H9 (cell line): ENCODE data around the gene ATP8A2. TPM values are rescaled to one million over a fixed set of nuclear protein-coding genes. Genes with fewer than 3 reads are reported as not detected.

Experiments used
- DNase-seq: peaks from one replicate; pipeline ENCODE4 v3.0.0-alpha.2; 2017
- H2AFZ ChIP-seq: one replicate; pipeline ENCODE4 v1.6.1; 2013; ENCODE audit warnings: mild to moderate bottlenecking, low read length, control low read depth, moderate library complexity
- H2AK5ac ChIP-seq: 2 replicates; pipeline ENCODE4 v1.6.1; 2013; ENCODE audit warnings: low read length, control low read depth, mixed read lengths; ENCODE audit not compliant: insufficient read length
- H2BK120ac ChIP-seq: one replicate; pipeline ENCODE4 v1.6.1; 2013; ENCODE audit warnings: low read depth, mild to moderate bottlenecking, low read length, control low read depth, inconsistent platforms; ENCODE audit not compliant: poor library complexity, severe bottlenecking
- H2BK12ac ChIP-seq: 2 replicates; pipeline ENCODE4 v1.6.1; 2013; ENCODE audit warnings: low read length, control low read depth, mixed read lengths, low read depth; ENCODE audit not compliant: insufficient read length
- H2BK15ac ChIP-seq: 2 replicates; pipeline ENCODE4 v1.6.1; 2013; ENCODE audit warnings: low read depth, low read length, control low read depth
- H2BK20ac ChIP-seq: one replicate; pipeline ENCODE4 v1.6.1; 2013; ENCODE audit warnings: low read depth, mild to moderate bottlenecking, low read length, control low read depth, inconsistent platforms; ENCODE audit not compliant: poor library complexity, severe bottlenecking
- H2BK5ac ChIP-seq: 2 replicates; pipeline ENCODE4 v1.6.1; 2013; ENCODE audit warnings: low read length, control low read depth, mixed read lengths; ENCODE audit not compliant: insufficient read length
- H3K14ac ChIP-seq: 2 replicates; pipeline ENCODE4 v1.6.1; 2013; ENCODE audit warnings: low read length, control low read depth; ENCODE audit not compliant: insufficient read depth
- H3K18ac ChIP-seq: 2 replicates; pipeline ENCODE4 v1.6.1; 2013; ENCODE audit warnings: low read depth, mild to moderate bottlenecking, mixed read lengths, low read length, control low read depth; ENCODE audit not compliant: insufficient read length
- H3K23ac ChIP-seq: 2 replicates; pipeline ENCODE4 v1.6.1; 2013; ENCODE audit warnings: low read length, control low read depth, mixed read lengths, low read depth; ENCODE audit not compliant: insufficient read length
- H3K23me2 ChIP-seq: 2 replicates; pipeline ENCODE4 v1.6.1; 2013; ENCODE audit warnings: low read depth, mild to moderate bottlenecking, mixed read lengths, low read length, control low read depth; ENCODE audit not compliant: insufficient read length, poor library complexity, severe bottlenecking
- H3K27ac ChIP-seq: 2 replicates; pipeline ENCODE4 v1.5.1; 2013; ENCODE audit warnings: low read length, control low read depth, mixed read lengths, low read depth; ENCODE audit not compliant: insufficient read length
- H3K27me3 ChIP-seq: 2 replicates; pipeline ENCODE4 v1.6.1; 2013; ENCODE audit warnings: low read length, control low read depth, inconsistent platforms; ENCODE audit not compliant: insufficient read depth
- H3K4ac ChIP-seq: 2 replicates; pipeline ENCODE4 v1.6.1; 2013; ENCODE audit warnings: low read depth, mild to moderate bottlenecking, control low read depth, inconsistent platforms, low read length, moderate library complexity
- H3K4me1 ChIP-seq: 2 replicates; pipeline ENCODE4 v1.6.1; 2013; ENCODE audit warnings: low read length, control low read depth, inconsistent platforms; ENCODE audit not compliant: insufficient read depth
- H3K4me2 ChIP-seq: 2 replicates; pipeline ENCODE4 v1.6.1; 2013; ENCODE audit warnings: low read length, control low read depth, mixed read lengths; ENCODE audit not compliant: insufficient read length, insufficient read depth
- H3K56ac ChIP-seq: 2 replicates; pipeline ENCODE4 v1.6.1; 2013; ENCODE audit warnings: low read depth, mild to moderate bottlenecking, mixed read lengths, low read length, control low read depth; ENCODE audit not compliant: insufficient read length
- H3K79me1 ChIP-seq: 2 replicates; pipeline ENCODE4 v1.6.1; 2013; ENCODE audit warnings: low read depth, mild to moderate bottlenecking, moderate library complexity, low read length, control low read depth, inconsistent platforms; ENCODE audit not compliant: insufficient read depth, poor library complexity, severe bottlenecking
- H3K79me2 ChIP-seq: 2 replicates; pipeline ENCODE4 v1.6.1; 2013; ENCODE audit warnings: low read length, control low read depth, inconsistent platforms; ENCODE audit not compliant: insufficient read depth
- H3K9ac ChIP-seq: 2 replicates; pipeline ENCODE4 v1.6.1; 2013; ENCODE audit warnings: low read length, control low read depth, mixed read lengths; ENCODE audit not compliant: insufficient read length; ENCODE audit errors: extremely low read depth
- H3K9me3 ChIP-seq: one replicate; pipeline ENCODE4 v1.6.1; 2013; ENCODE audit warnings: low read depth, low read length, inconsistent platforms; ENCODE audit not compliant: control insufficient read depth
- H3T11ph ChIP-seq: one replicate; pipeline ENCODE4 v1.6.1; 2013; ENCODE audit warnings: mild to moderate bottlenecking, low read length, control low read depth, inconsistent platforms
- H4K20me1 ChIP-seq: one replicate; pipeline ENCODE4 v1.6.1; 2013; ENCODE audit not compliant: control insufficient read depth, insufficient read length, insufficient read depth
- H4K5ac ChIP-seq: 2 replicates; pipeline ENCODE4 v1.6.1; 2013; ENCODE audit warnings: low read depth, mild to moderate bottlenecking, mixed read lengths, low read length, control low read depth; ENCODE audit not compliant: insufficient read length
- H4K8ac ChIP-seq: replicated peaks from 2 replicates; pipeline ENCODE4 v1.6.1; 2013; ENCODE audit warnings: low read length, control low read depth, mixed read lengths, low read depth; ENCODE audit not compliant: insufficient read length
- H4K91ac ChIP-seq: 2 replicates; pipeline ENCODE4 v1.6.1; 2013; ENCODE audit warnings: low read depth, mild to moderate bottlenecking, moderate library complexity, mixed read lengths, low read length, control low read depth; ENCODE audit not compliant: insufficient read length
- H3K27ac Mint-ChIP-seq, 3 experiments: 2 replicates in 2 of 3; 3 replicates in 1 of 3; pipeline ENCODE4 v1.8.0; 2020 to 2021; ENCODE audit warnings: mixed read lengths in 3 of 3, mild to moderate bottlenecking in 1 of 3, moderate library complexity in 1 of 3
- H3K27me3 Mint-ChIP-seq: 2 replicates; pipeline ENCODE4 v1.8.0; 2021; ENCODE audit warnings: low read depth, mild to moderate bottlenecking, moderate library complexity, mixed read lengths
- H3K36me3 Mint-ChIP-seq, 3 experiments: 2 replicates in 2 of 3; 3 replicates in 1 of 3; pipeline ENCODE4 v1.8.0; 2020 to 2021; ENCODE audit warnings: low read depth in 3 of 3, mixed read lengths in 3 of 3; ENCODE audit not compliant: insufficient read depth in 1 of 3
- H3K4me1 Mint-ChIP-seq, 2 experiments: 2 replicates each; pipeline ENCODE4 v1.8.0; 2020; ENCODE audit warnings: mixed read lengths in 2 of 2
- H3K4me3 Mint-ChIP-seq, 2 experiments: 2 replicates in 1 of 2; 3 replicates in 1 of 2; pipeline ENCODE4 v1.8.0; 2020 to 2021; ENCODE audit warnings: mild to moderate bottlenecking in 2 of 2, mixed read lengths in 2 of 2, moderate library complexity in 1 of 2
- H3K9me3 Mint-ChIP-seq, 2 experiments: 2 replicates in 1 of 2; 3 replicates in 1 of 2; pipeline ENCODE4 v1.8.0; 2020; ENCODE audit warnings: mild to moderate bottlenecking in 2 of 2, mixed read lengths in 2 of 2, moderate library complexity in 1 of 2
- WGBS: extraction: QIAGEN DNeasy Blood & Tissue Kit; methylation state at CpG from one replicate; pipeline ENCODE4 v1.1.7; 2013; ENCODE audit warnings: missing lambda C conversion rate, low lambda C conversion rate, mixed read lengths; ENCODE audit not compliant: insufficient read length; ENCODE audit errors: extremely low coverage; 5-methylcytosine and 5-hydroxymethylcytosine counted together
- total RNA-seq: library from RNA; stranded (reverse); gene quantifications from 2 replicates; pipeline ENCODE4 v1.2.1, GENCODE V29; 2021
- TF ChIP-seq, protein P1 (sequence below): fragments of 200-600 bp; sonication (generic); conservative IDR thresholded peaks from 3 replicates; pipeline ENCODE4 v1.8.0; 2021; ENCODE audit warnings: antibody characterized with exemption, mild to moderate bottlenecking

ATP8A2 gene
- total RNA-seq, 1 experiment from 2014 or later: 18.2 TPM

- no peaks in the 10 kb centered on the region; a peak in 1 of 7 replicates for H3K36me3 Mint-ChIP-seq
- H3K79me1 ChIP-seq: no peaks in the 10 kb centered on the region
- no peak overlapping the region for H3K4me3 Mint-ChIP-seq
- no peak overlapping the region for H4K91ac ChIP-seq
- DNase-seq: no peak
- no peak overlapping the region for H3K4ac ChIP-seq
- H4K5ac ChIP-seq: no peak overlapping the region
- H3K79me2 ChIP-seq: no peaks in the 10 kb centered on the region
- no peak overlapping the region for H3K27ac Mint-ChIP-seq
- H3K9ac ChIP-seq: no peak overlapping the region
- H2BK15ac ChIP-seq: no peak overlapping the region
- H4K20me1 ChIP-seq: no peaks in the 10 kb centered on the region
- no peak overlapping the region for H3K27ac ChIP-seq
- H3T11ph ChIP-seq: no peak overlapping the region
- H3K23me2 ChIP-seq: no peaks in the 10 kb centered on the region
- peaks cover 4% of the 10 kb centered on the region for H3K4me1 ChIP-seq
- no peak overlapping the region for H3K18ac ChIP-seq
- no peak overlapping the region for H2BK5ac ChIP-seq
- H3K9me3 ChIP-seq: no peaks in the 10 kb centered on the region
- H3K56ac ChIP-seq: no peak overlapping the region
- no peaks in the 10 kb centered on the region for H3K27me3 ChIP-seq
- H2BK120ac ChIP-seq: no peak overlapping the region
- TF ChIP-seq, protein P1, sequence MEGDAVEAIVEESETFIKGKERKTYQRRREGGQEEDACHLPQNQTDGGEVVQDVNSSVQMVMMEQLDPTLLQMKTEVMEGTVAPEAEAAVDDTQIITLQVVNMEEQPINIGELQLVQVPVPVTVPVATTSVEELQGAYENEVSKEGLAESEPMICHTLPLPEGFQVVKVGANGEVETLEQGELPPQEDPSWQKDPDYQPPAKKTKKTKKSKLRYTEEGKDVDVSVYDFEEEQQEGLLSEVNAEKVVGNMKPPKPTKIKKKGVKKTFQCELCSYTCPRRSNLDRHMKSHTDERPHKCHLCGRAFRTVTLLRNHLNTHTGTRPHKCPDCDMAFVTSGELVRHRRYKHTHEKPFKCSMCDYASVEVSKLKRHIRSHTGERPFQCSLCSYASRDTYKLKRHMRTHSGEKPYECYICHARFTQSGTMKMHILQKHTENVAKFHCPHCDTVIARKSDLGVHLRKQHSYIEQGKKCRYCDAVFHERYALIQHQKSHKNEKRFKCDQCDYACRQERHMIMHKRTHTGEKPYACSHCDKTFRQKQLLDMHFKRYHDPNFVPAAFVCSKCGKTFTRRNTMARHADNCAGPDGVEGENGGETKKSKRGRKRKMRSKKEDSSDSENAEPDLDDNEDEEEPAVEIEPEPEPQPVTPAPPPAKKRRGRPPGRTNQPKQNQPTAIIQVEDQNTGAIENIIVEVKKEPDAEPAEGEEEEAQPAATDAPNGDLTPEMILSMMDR: no peak
- H2AFZ ChIP-seq: no peak overlapping the region
- peaks cover 7 to 10% of the 10 kb centered on the region in 2 experiments; a peak in 3 of 4 replicates for H3K4me1 Mint-ChIP-seq
- no CpG with 5 or more reads among the region's 2 CpGs for WGBS
- no peak overlapping the region for H3K23ac ChIP-seq
- H3K27me3 Mint-ChIP-seq: no peaks in the 10 kb centered on the region
- H2BK12ac ChIP-seq: no peak overlapping the region
- no peak overlapping the region for H4K8ac ChIP-seq
- H2BK20ac ChIP-seq: no peak overlapping the region
- no peak overlapping the region for H3K14ac ChIP-seq
- H3K4me2 ChIP-seq: no peak overlapping the region
- H2AK5ac ChIP-seq: no peak overlapping the region
- no peaks in the 10 kb centered on the region for H3K9me3 Mint-ChIP-seq
Observed at GRCh38 chr13:25702386-25702785, 330.6 kb downstream of the ATP8A2 start.
